ENCODE data around the gene SMU1.
"Not testable (repeated sequence)": the region's sequence is repeated elsewhere in the genome, so short reads cannot be mapped to it uniquely, and the experiment has no call there.

The SMU1 gene

DNA sequence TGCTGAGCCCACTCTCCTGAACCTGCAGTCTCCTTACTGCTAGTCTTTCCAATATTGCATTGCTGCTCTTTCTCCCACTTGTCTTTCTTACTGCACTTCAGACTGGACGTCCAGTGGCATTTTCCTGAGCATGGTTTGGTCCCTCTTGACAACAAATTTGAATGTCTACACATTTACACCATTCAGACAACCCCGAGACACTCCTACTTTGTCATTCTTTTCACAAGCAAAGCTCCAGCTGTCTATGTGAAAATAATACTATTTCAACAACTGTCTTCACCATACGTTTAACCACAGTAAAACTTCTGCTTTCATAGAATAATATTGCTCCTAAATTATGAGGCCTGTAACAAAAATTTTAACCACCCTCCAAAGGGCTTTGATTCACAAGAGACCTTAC lies 64.6 kb downstream of the SMU1 start:
- no peak for DNase-seq

DNA sequence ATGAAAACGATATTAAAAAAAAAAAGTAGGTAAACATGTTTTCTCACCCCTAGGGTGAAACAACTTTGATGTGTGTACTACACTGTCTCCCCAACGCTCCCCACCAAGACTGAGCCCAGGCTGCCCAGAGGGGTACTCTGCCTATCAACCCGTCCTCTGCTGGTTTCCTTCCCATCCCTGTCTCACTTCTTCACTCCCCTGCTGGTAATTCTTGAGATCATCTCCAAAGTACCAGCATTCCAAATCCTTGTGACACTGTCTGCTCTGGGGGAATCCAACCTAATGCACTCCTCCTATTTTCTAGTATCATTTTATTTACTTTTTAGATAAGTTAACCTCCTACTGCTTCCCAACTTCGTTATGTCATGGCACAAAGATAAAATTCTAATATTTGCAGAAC lies 68.7 kb downstream of the SMU1 start:
- no peak for DNase-seq

DNA sequence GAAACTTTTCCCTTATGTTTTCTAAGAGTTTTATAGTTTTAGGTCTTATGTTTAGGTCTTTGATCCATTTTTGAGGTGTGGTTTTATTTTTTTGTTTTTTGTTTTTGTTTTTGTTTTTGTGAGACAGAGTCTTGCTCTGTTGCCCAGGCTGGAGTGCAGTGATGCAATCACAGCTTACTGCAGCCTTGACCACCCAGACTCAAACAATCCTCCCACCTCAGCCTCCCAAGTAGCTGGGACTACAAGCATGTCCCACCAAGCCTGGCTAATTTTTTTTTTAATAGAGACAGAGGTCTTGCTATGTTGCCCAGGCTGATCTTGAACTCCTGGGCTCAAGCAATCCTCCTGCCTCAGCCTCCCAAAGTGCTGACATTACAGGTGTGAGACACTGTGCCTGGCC lies 71.1 kb downstream of the SMU1 start:
- DNase-seq: not testable (repeated sequence)

DNA sequence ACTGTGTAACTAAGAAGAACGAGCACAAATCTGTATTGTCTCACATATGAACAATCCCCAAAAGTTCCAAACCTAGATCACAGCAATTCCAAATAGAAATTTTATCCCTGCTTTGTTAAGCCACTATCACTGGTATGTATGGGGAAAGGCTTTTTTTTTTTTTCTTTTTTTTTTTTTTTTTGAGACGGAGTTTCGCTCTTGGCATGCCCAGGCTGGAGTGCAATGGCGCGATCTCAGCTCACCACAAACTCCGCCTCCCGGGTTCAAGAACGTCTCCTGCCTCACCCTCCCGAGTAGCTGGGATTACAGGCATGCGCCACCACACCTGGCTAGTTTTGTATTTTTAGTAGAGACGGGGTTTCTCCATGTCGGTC lies 75.8 kb downstream of the SMU1 start:
- DNase-seq: not testable (repeated sequence)

DNA sequence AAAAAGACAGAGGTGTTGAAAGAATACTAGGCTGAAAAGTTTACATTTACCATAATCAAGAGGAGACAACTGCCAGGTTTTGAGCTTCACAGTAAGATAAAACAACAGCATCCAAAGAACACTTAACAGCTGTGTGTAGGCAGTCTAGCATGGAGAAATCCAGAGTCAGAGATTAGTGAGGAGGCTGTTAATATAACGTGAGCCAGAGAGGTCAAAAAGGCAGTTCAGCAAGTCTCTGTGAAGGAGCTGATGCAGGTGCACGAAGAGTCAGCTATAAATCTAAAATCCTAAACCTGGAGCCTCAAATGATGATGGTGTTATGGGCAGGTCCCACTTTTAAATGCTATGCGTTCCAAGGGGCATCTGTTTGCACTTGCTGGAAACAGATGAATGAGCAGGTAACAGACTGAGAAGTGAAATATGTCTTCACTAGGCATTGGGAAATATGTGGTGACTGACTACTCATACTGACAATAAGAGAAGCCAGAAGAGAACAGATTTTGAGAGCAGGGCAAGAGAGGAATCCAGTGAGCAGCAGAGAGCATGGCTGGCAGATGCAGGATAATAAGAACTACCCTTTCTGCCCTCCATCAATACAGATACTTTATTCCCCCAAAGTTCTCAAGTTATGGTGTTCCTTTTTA lies 83.8 kb downstream of the SMU1 start:
- DNase-seq: no peak

DNA sequence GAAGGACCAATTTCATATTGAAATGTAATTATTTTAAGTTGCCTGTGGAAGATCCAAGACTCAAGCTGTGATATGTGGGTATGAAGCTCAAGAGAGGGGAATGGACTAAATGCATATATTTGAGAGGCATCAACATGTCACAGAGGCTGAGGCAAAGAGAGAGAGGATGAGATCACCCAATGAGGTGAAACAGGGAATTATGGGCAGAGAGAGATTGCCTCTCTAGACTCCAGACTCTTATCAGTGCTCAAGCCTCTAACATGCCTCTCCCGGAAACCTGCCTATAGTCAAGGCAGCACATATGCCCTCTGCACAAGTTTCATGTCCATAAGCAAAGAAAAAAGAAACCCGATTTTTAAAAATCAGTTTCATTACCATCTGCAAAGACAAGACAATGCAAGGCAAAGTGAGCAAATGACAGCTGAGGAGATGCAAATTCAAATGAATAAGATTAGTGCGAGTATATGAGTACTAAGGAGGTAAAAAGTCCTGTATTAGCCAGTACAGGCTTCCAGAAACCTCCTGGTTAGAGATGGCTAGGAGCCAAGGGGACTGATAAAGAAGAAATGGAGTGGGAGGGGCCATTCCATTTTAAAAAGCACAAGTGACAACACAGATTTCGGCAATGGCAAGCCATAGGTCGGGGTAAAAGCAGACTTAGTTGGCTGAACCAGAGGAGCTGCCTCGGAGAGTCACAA lies 84.4 kb downstream of the SMU1 start:
- DNase-seq: no peak

Measured in SHP77 (cell line).